ENCODE results near the gene SAA1.

- TF ChIP-seq POLR2A (IDR thresholded peaks at IDR 0.05) (no peak), CTCF (IDR thresholded peaks at IDR 0.05) (peak in 5 of 6 experiments; percentile 30 to 67 (median 51))
Measured at GRCh38 chr11:18243783-18244362, 22.2 kb upstream of the SAA1 start.
